ENCODE results near the gene LAMA2. TPM values are rescaled to one million over a fixed set of nuclear protein-coding genes. Genes with fewer than 3 reads are reported as not detected.

LAMA2 gene
- total RNA-seq, 1 experiment from 2014 or later: 8.2 TPM

DNA sequence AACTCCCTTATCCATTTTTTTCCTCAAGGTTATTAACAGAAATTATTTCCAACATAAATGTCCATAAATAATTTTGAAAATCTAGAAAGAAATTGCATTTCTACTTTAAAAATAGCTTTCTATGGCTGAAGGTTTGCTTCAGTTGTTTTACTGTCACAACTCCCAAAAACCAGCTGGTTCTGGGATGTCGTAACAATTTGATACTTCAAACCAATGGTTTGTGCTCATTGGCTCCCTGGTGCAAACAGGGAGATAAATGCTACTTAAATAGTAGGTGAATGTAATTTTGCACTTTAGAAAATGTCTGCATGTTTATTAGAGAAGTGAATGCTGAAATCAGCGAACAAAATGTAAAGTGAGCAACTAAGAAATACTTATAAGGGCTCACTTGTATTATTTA is 31.1 kb downstream of the LAMA2 start (continued):
- TF ChIP-seq RAD21 (IDR thresholded peaks at IDR 0.05; ENCODE audit: low read depth): no peak
- no peak for TF ChIP-seq ATF3 (IDR thresholded peaks at IDR 0.05)
- TF ChIP-seq SRF (IDR thresholded peaks at IDR 0.05; ENCODE audit: low read depth): no peak
- no peak for TF ChIP-seq CBX3 (IDR thresholded peaks at IDR 0.05; ENCODE audit: low read depth)
- TF ChIP-seq, protein P1, sequence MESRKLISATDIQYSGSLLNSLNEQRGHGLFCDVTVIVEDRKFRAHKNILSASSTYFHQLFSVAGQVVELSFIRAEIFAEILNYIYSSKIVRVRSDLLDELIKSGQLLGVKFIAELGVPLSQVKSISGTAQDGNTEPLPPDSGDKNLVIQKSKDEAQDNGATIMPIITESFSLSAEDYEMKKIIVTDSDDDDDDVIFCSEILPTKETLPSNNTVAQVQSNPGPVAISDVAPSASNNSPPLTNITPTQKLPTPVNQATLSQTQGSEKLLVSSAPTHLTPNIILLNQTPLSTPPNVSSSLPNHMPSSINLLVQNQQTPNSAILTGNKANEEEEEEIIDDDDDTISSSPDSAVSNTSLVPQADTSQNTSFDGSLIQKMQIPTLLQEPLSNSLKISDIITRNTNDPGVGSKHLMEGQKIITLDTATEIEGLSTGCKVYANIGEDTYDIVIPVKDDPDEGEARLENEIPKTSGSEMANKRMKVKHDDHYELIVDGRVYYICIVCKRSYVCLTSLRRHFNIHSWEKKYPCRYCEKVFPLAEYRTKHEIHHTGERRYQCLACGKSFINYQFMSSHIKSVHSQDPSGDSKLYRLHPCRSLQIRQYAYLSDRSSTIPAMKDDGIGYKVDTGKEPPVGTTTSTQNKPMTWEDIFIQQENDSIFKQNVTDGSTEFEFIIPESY (IDR thresholded peaks at IDR 0.05; ENCODE audit: extremely low read depth, insufficient replicate concordance, low read length): no peak

DNA sequence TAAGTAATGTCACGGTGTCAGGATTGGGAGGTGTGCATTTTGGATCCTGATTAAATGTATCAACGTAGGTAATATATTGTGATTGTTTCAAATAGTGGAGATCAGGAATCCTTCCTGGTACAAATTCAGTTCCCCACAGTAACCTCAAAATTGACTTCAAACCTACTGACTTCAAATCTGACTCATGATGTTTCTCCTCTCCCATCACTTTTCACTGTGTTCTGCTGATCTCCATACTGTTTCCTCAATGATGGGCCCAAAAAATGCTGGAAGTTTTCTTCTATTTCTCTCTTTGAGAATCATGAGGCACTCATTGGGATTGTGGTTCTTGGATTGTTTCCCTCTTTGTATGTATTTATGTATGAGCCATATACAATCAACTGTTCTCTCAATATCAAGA is 35.9 kb downstream of the LAMA2 start:
- no peaks in the 10 kb centered on the region for H3K79me2 ChIP-seq (ENCODE audit: insufficient read depth, low read length)
- H3K4me3 ChIP-seq (replicated peaks in 1 of 2; ENCODE audit: low read depth in 1 of 2, low read length in 2 of 2): no peak overlapping the region
- H3K27me3 ChIP-seq (ENCODE audit: insufficient read depth, low read length): no peaks in the 10 kb centered on the region
- DNase-seq (ENCODE audit: low read depth, low spot score) (no peak), ATAC-seq (no peak)
- POLR2A ChIA-PET: no interaction called here
- H3K9me3 ChIP-seq (ENCODE audit: control insufficient read depth in 1 of 2, insufficient read depth in 1 of 2, low read depth in 1 of 2, low read length in 2 of 2): no peaks in the 10 kb centered on the region
- no TSS peak for BruUV-seq (replicated peaks)
- no peaks in the 10 kb centered on the region for H3K9me2 ChIP-seq (ENCODE audit: insufficient read depth)
- no peak overlapping the region for H3K27ac ChIP-seq (ENCODE audit: low read depth, low read length)
- no peaks in the 10 kb centered on the region for H3K36me3 ChIP-seq (ENCODE audit: control insufficient read depth in 1 of 2, insufficient read depth in 2 of 2, low read length in 2 of 2)
- CTCF ChIA-PET: no interaction called here
- RAD21 ChIA-PET (ENCODE audit: low non-redundant PET in 1 of 2, low total read pairs in 2 of 2, uncharacterized antibody in 2 of 2, unreplicated experiment in 2 of 2): no interaction called here
- H4K20me1 ChIP-seq (ENCODE audit: insufficient read depth): no peaks in the 10 kb centered on the region
- intact Hi-C loops (cut with micrococcal nuclease): no loop called here
- no peaks in the 10 kb centered on the region for H3K4me1 ChIP-seq (ENCODE audit: control insufficient read depth in 1 of 2, insufficient read depth in 2 of 2, low read length in 2 of 2)
- H3K9ac ChIP-seq (ENCODE audit: low read length): no peak overlapping the region
- no peak overlapping the region for H3K4me2 ChIP-seq (ENCODE audit: low read length)
- H2AFZ ChIP-seq (ENCODE audit: low read depth, low read length, poor library complexity, severe bottlenecking): no peak overlapping the region
- TF ChIP-seq RAD21 (IDR thresholded peaks at IDR 0.05; ENCODE audit: low read depth): no peak
- no peak for TF ChIP-seq CEBPB (IDR thresholded peaks at IDR 0.05; ENCODE audit: low read depth)
- no peak for TF ChIP-seq TCF7L2 (IDR thresholded peaks at IDR 0.05; ENCODE audit: borderline replicate concordance, extremely low read depth, insufficient read depth, insufficient read length)
- TF ChIP-seq SP1 (IDR thresholded peaks at IDR 0.05; ENCODE audit: low read depth): no peak
- TF ChIP-seq YY1 (IDR thresholded peaks at IDR 0.05; ENCODE audit: extremely low read depth, insufficient replicate concordance, low read depth, low read length): no peak
- no peak for TF ChIP-seq JUND (IDR thresholded peaks at IDR 0.05)
- no peak for TF ChIP-seq ZNF274 (IDR thresholded peaks at IDR 0.05; ENCODE audit: low read depth, low read length)
- TF ChIP-seq, protein P1 (IDR thresholded peaks at IDR 0.05; ENCODE audit: extremely low read depth, insufficient replicate concordance, low read length): no peak
- TF ChIP-seq ATF3 (IDR thresholded peaks at IDR 0.05): no peak
- TF ChIP-seq, protein P2, sequence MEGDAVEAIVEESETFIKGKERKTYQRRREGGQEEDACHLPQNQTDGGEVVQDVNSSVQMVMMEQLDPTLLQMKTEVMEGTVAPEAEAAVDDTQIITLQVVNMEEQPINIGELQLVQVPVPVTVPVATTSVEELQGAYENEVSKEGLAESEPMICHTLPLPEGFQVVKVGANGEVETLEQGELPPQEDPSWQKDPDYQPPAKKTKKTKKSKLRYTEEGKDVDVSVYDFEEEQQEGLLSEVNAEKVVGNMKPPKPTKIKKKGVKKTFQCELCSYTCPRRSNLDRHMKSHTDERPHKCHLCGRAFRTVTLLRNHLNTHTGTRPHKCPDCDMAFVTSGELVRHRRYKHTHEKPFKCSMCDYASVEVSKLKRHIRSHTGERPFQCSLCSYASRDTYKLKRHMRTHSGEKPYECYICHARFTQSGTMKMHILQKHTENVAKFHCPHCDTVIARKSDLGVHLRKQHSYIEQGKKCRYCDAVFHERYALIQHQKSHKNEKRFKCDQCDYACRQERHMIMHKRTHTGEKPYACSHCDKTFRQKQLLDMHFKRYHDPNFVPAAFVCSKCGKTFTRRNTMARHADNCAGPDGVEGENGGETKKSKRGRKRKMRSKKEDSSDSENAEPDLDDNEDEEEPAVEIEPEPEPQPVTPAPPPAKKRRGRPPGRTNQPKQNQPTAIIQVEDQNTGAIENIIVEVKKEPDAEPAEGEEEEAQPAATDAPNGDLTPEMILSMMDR (IDR thresholded peaks at IDR 0.05 in 2 of 3, conservative IDR thresholded peaks at IDR 0.05 in 1 of 3; ENCODE audit: borderline replicate concordance in 1 of 3, insufficient read depth in 1 of 3, low read depth in 2 of 3, low read length in 2 of 3): no peak
- no peak for TF ChIP-seq CBX3 (IDR thresholded peaks at IDR 0.05; ENCODE audit: low read depth)
- no peak for TF ChIP-seq MAX (IDR thresholded peaks at IDR 0.05)
- no peak for TF ChIP-seq ZFX (IDR thresholded peaks at IDR 0.05)
- no peak for TF ChIP-seq SRF (IDR thresholded peaks at IDR 0.05; ENCODE audit: low read depth)
